Stimulated activated CD8-positive, alpha-beta memory T cell treated with anti-CD3 and anti-CD28 coated beads, Interleukin-7, amount 100 ng/mL, for 1 hour (primary cell): ENCODE data around the gene FAM118A.

ENCODE experiments used
- DNase-seq, 2 donors: peaks; one replicate each; pipeline ENCODE4 v3.0.0-alpha.2; 2020; ENCODE audit warnings: low read depth in 2 of 2

FAM118A gene

GRCh38 chr22:45376703-45377102, 67.0 kb downstream of the FAM118A start:
- DNase-seq = no peak

- DNase-seq = no peak
Measured at GRCh38 chr22:45381348-45381747, 71.6 kb downstream of the FAM118A start.

- no peak for DNase-seq
Measured at GRCh38 chr22:45389546-45389945, 79.8 kb downstream of the FAM118A start.
